Cardiac muscle cell (in vitro differentiated cells and primary cell): ENCODE data around the gene CCL17. TPM values are rescaled to one million over a fixed set of nuclear protein-coding genes. Genes with fewer than 3 reads are reported as not detected.
A peak's percentile ranks its signal among the peaks of the same experiment; 100 is the strongest.

ENCODE experiments used
- DNase-seq, 2 donors: peaks; one replicate each; pipeline versions ENCODE4 v3.0.0 to v3.0.0-alpha.2; 2010 to 2017; ENCODE audit warnings: low read depth in 1 of 2, low spot score in 1 of 2
- H3K27ac ChIP-seq: fragments of 200-600 bp; sonication (generic); 2 replicates; pipeline ENCODE4 v1.5.1; 2016
- H3K27me3 ChIP-seq: fragments of 200-600 bp; sonication (generic); 2 replicates; pipeline ENCODE4 v1.6.0; 2016; ENCODE audit warnings: control low read depth
- H3K36me3 ChIP-seq: fragments of 200-600 bp; sonication (generic); 2 replicates; pipeline ENCODE4 v1.5.1; 2016; ENCODE audit warnings: control low read depth
- H3K4me1 ChIP-seq: fragments of 200-600 bp; sonication (generic); 2 replicates; pipeline ENCODE4 v1.8.1; 2017; ENCODE audit warnings: low read depth, mild to moderate bottlenecking, mixed run types
- H3K4me3 ChIP-seq: fragments of 200-600 bp; sonication (generic); 2 replicates; pipeline ENCODE4 v1.5.1; 2016; ENCODE audit warnings: mild to moderate bottlenecking
- H3K9me3 ChIP-seq: fragments of 200-600 bp; sonication (generic); 2 replicates; pipeline ENCODE4 v1.5.1; 2017; ENCODE audit warnings: low read depth, mild to moderate bottlenecking, control low read depth
- CTCF ChIP-seq: IDR thresholded peaks from 2 replicates; pipeline ENCODE4 v1.5.1; 2012; ENCODE audit warnings: low read depth, mild to moderate bottlenecking, low read length
- polyA plus RNA-seq: library from polyadenylated mRNA; unstranded; fragments of >200 nt; fragmentation: Nextera tagmentation; extraction: Ambion mirVana; gene quantifications from 2 replicates; pipeline ENCODE4 v1.2.1, GENCODE V29; 2016
- total RNA-seq: library from RNA; depleted of rRNA; stranded (reverse); fragments of >200 nt; gene quantifications from 2 replicates; pipeline ENCODE4 v1.2.3, GENCODE V29; 2016

CCL17 gene
- total and polyA plus RNA-seq, 2 experiments from 2014 or later, result not detected

GRCh38 chr16:57367116-57367752 lies 37.3 kb upstream of the CCL17 start:
- no peaks in the 10 kb centered on the region for H3K27me3 ChIP-seq

GRCh38 chr16:57371494-57372371 lies 32.8 kb upstream of the CCL17 start:
- Histone ChIP-seq H3K9me3 (no peaks in the 10 kb centered on the region), H3K27ac (no peak overlapping the region), H3K4me3 (no peak overlapping the region), H3K4me1 (peaks cover 17% of the 10 kb centered on the region), H3K36me3 (no peaks in the 10 kb centered on the region), H3K27me3 (no peaks in the 10 kb centered on the region)
- no peak for DNase-seq
- no peak for TF ChIP-seq CTCF

More at GRCh38 chr16:57367116-57367752, 37.3 kb upstream of the CCL17 start:
- Histone ChIP-seq H3K36me3 (no peaks in the 10 kb centered on the region), H3K27ac (no peak overlapping the region), H3K4me3 (no peak overlapping the region), H3K9me3 (no peaks in the 10 kb centered on the region), H3K4me1 (peaks cover 3% of the 10 kb centered on the region)
- no peak for TF ChIP-seq CTCF
- DNase-seq, result peak in 1 of 2 donors; percentile 19

GRCh38 chr16:57372372-57373116 lies 32.0 kb upstream of the CCL17 start, which contains the start of gene CX3CL1:
CX3CL1 (plus strand) TSS chr16:57372490; CDS start chr16:57372569, 79 bp downstream.
- H3K27ac ChIP-seq, result peak within 1 kb of the TSS; percentile 14

GRCh38 chr16:57373117-57373947 lies 31.2 kb upstream of the CCL17 start:
- no peaks in the 10 kb centered on the region for H3K27me3 ChIP-seq
- no peak for TF ChIP-seq CTCF
- no peaks in the 10 kb centered on the region for H3K36me3 ChIP-seq
- no peak overlapping the region for H3K4me3 ChIP-seq
- H3K4me1 ChIP-seq, result peaks cover 17% of the 10 kb centered on the region
- no peaks in the 10 kb centered on the region for H3K9me3 ChIP-seq
- H3K27ac ChIP-seq, result no peak overlapping the region
- DNase-seq, result no peak

More at GRCh38 chr16:57372372-57373116, 32.0 kb upstream of the CCL17 start, which contains the start of gene CX3CL1:
- H3K36me3 ChIP-seq, result no peaks in the 10 kb centered on the region
- peak; percentile 6 for TF ChIP-seq CTCF
- H3K4me1 ChIP-seq, result peaks cover 17% of the 10 kb centered on the region
- no peaks in the 10 kb centered on the region for H3K9me3 ChIP-seq
- no peak within 1 kb of the TSS for H3K4me3 ChIP-seq
- no peaks in the 10 kb centered on the region for H3K27me3 ChIP-seq
- DNase-seq, result peak; percentile 69
